PC-3 (cell line): ENCODE results near the gene MMP24OS. TPM values are rescaled to one million over a fixed set of nuclear protein-coding genes. Genes with fewer than 3 reads are reported as not detected.

Source experiments
- ATAC-seq: fragments of 200-7000 bp; cut with Tn5 transposase; 2 replicates; pipeline ENCODE4 v1.9.1; 2020; ENCODE audit warnings: mild to moderate bottlenecking, moderate library complexity
- BruUV-seq: library from RNA; stranded (reverse); fragments of 400-500 nt; replicated peaks from 2 replicates; lab custom pipeline; 2021; lab: Mats Ljungman, UMichigan
- CTCF ChIA-PET: fragments of 300-600 bp; sonication (Branson Sonifier 250); formaldehyde crosslinking; loops from one replicate; lab custom pipeline; 2022; ENCODE audit warnings: antibody characterized with exemption; lab: Charles Lee
- POLR2A ChIA-PET: fragments of 300-600 bp; sonication (Branson Sonifier 250); formaldehyde crosslinking; loops from one replicate; lab custom pipeline; 2022; ENCODE audit warnings: antibody characterized with exemption; ENCODE audit not compliant: unreplicated experiment; lab: Charles Lee
- DNase-seq: peaks from one replicate; pipeline ENCODE4 v3.0.0-alpha.2; 2015
- H2AFZ ChIP-seq: fragments of 300-600 bp; sonication (generic); 2 replicates; pipeline ENCODE4 v1.6.0; 2016; ENCODE audit warnings: antibody characterized with exemption, low read length
- H3F3A ChIP-seq: fragments of 300-600 bp; sonication (generic); one replicate; pipeline ENCODE4 v1.6.0; 2017; ENCODE audit warnings: antibody characterized with exemption, low read length, control low read depth, mild to moderate bottlenecking; ENCODE audit not compliant: unreplicated experiment
- H3K27ac ChIP-seq: fragments of 300-600 bp; sonication (generic); 2 replicates; pipeline ENCODE4 v1.5.1; 2016; ENCODE audit warnings: mild to moderate bottlenecking, low read length
- H3K27me3 ChIP-seq: fragments of 300-600 bp; sonication (generic); 2 replicates; pipeline ENCODE4 v1.6.1; 2016; ENCODE audit warnings: low read length, mixed read lengths
- H3K36me3 ChIP-seq: fragments of 300-600 bp; sonication (generic); 2 replicates; pipeline ENCODE4 v1.6.1; 2016; ENCODE audit warnings: low read depth, mixed run types, low read length, mixed read lengths
- H3K4me1 ChIP-seq: fragments of 300-600 bp; sonication (generic); 2 replicates; pipeline ENCODE4 v1.5.1; 2016; ENCODE audit warnings: low read length; ENCODE audit not compliant: insufficient read depth
- H3K4me2 ChIP-seq: fragments of 300-600 bp; sonication (generic); 2 replicates; pipeline ENCODE4 v1.6.0; 2016; ENCODE audit warnings: low read length
- H3K4me3 ChIP-seq: fragments of 300-600 bp; sonication (generic); 2 replicates; pipeline ENCODE4 v1.5.1; 2016; ENCODE audit warnings: mild to moderate bottlenecking, low read length, mixed read lengths
- H3K79me2 ChIP-seq: fragments of 300-600 bp; sonication (generic); 2 replicates; pipeline ENCODE4 v1.6.1; 2017; ENCODE audit warnings: low read length, mixed read lengths
- H3K9ac ChIP-seq: fragments of 300-600 bp; sonication (generic); 2 replicates; pipeline ENCODE4 v1.6.0; 2016; ENCODE audit warnings: mild to moderate bottlenecking, low read length
- H3K9me2 ChIP-seq: fragments of 300-600 bp; sonication (generic); replicated peaks from 2 replicates; pipeline ENCODE4 v1.6.1; 2016; ENCODE audit warnings: mixed run types, low read length, mixed read lengths
- H3K9me3 ChIP-seq: fragments of 300-600 bp; sonication (generic); 2 replicates; pipeline ENCODE4 v1.6.1; 2016; ENCODE audit warnings: low read length, mixed read lengths
- H4K20me1 ChIP-seq: fragments of 300-600 bp; sonication (generic); 2 replicates; pipeline ENCODE4 v1.6.1; 2016; ENCODE audit warnings: low read length, mixed read lengths
- EZH2 ChIP-seq: fragments of 300-600 bp; sonication (generic); IDR thresholded peaks from one replicate; pipeline ENCODE4 v1.6.1; 2017; ENCODE audit warnings: antibody characterized with exemption, mild to moderate bottlenecking, low read length; ENCODE audit not compliant: unreplicated experiment
- EZH2phosphoT487 ChIP-seq: fragments of 300-600 bp; sonication (generic); IDR thresholded peaks from 2 replicates; pipeline ENCODE4 v1.6.1; 2018; ENCODE audit warnings: mild to moderate bottlenecking, antibody characterized with exemption, low read length, borderline replicate concordance
- intact Hi-C: fragments of 100-400 bp; cut with micrococcal nuclease; formaldehyde crosslinking; loops from 2 replicates; pipeline ENCODE4 v1.9.0; 2023
- total RNA-seq: library from RNA; depleted of rRNA; stranded (reverse); fragments of >200 nt; gene quantifications from 2 replicates; pipeline ENCODE4 v1.2.3, GENCODE V29; 2014
- TF ChIP-seq, protein P1 (sequence below): fragments of 300-600 bp; sonication (generic); conservative IDR thresholded peaks from 2 replicates; pipeline ENCODE4 v1.5.1; 2017; ENCODE audit warnings: antibody characterized with exemption, low read depth, mild to moderate bottlenecking, low read length

Gene MMP24OS
- total RNA-seq, 1 experiment from 2014 or later: 19.5 TPM

DNA sequence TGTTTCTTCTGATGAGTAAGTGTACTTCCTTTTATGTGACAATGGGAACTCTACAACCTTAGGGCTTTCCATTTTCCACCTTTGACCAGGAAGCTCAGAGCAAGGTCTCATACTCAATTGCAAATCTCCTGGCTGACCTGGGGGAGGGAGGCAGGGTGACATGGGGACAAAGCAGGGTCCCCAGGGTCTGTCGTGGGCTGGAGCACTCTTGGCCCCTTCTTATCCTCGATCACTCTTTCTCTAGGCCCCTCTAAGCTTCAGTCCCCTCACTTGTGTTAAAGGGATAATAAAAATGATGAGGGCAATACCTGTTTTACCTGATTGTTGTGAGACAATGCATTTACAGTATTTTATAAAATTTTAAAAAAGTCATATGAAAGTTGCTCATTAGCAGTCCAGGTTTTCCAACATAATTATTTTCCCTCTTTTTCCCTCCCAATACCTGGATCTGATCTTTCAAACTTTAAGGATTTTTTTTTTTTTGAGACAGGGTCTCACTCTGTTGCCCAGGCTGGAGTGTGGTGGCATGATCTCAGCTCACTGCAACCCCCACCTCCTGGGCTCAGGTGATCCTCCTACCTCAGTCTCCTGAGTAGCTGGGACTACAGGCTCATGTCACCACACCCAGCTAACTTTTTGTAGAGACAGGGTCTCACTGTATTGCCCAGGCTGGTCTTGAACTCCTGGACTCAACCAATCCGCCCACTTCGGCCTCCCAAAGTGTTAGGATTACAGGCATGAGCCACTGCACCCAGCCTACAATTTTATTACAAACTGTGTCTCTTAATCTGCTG lies 22.7 kb upstream of the MMP24OS start:
- ATAC-seq: no peak
- no peak for DNase-seq
- no peaks in the 10 kb centered on the region for H3K9me2 ChIP-seq
- intact Hi-C loops: no loop called here
- no peaks in the 10 kb centered on the region for H3K27me3 ChIP-seq
- H3K4me2 ChIP-seq: no peak overlapping the region
- H2AFZ ChIP-seq: no peak overlapping the region
- no peaks in the 10 kb centered on the region for H3F3A ChIP-seq
- peaks cover 53% of the 10 kb centered on the region for H3K4me1 ChIP-seq
- H3K9me3 ChIP-seq: no peaks in the 10 kb centered on the region
- POLR2A ChIA-PET: no interaction called here
- H4K20me1 ChIP-seq: no peaks in the 10 kb centered on the region
- TF ChIP-seq EZH2phosphoT487 (no peak), EZH2 (no peak)
- TF ChIP-seq, protein P1, sequence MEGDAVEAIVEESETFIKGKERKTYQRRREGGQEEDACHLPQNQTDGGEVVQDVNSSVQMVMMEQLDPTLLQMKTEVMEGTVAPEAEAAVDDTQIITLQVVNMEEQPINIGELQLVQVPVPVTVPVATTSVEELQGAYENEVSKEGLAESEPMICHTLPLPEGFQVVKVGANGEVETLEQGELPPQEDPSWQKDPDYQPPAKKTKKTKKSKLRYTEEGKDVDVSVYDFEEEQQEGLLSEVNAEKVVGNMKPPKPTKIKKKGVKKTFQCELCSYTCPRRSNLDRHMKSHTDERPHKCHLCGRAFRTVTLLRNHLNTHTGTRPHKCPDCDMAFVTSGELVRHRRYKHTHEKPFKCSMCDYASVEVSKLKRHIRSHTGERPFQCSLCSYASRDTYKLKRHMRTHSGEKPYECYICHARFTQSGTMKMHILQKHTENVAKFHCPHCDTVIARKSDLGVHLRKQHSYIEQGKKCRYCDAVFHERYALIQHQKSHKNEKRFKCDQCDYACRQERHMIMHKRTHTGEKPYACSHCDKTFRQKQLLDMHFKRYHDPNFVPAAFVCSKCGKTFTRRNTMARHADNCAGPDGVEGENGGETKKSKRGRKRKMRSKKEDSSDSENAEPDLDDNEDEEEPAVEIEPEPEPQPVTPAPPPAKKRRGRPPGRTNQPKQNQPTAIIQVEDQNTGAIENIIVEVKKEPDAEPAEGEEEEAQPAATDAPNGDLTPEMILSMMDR: no peak
- H3K79me2 ChIP-seq: 0 out of 2 replicates have a peak, but pooled peaks cover 7% of the 10 kb centered on the region
- CTCF ChIA-PET: no interaction called here
- no peak overlapping the region for H3K27ac ChIP-seq
- H3K9ac ChIP-seq: no peak overlapping the region
- H3K4me3 ChIP-seq: no peak overlapping the region
- BruUV-seq: no TSS peak
- no peaks in the 10 kb centered on the region for H3K36me3 ChIP-seq

DNA sequence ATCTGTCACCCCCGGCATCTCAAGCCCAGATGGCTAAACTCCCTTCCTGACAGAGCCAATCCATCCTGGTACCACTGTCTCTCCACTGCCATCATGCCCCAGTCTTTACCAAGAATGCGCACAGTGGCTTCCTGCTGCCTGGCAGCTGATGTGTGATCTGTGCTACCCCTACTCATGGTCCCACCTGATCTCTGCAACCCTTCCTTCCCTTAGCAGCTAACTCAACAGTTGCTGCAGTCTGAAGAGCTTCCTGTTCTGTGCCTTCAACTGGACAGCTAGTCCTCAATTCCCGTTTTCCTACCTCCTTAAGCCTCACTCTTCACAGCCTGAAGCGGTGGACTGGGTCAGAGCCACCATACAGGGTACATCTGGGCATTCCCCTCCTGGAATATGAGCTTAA lies 21.9 kb upstream of the MMP24OS start:
- CTCF ChIA-PET: no interaction called here
- intact Hi-C loops: no loop called here
- no peaks in the 10 kb centered on the region for H3K36me3 ChIP-seq

More for the DNA sequence above, 21.9 kb upstream of the MMP24OS start:
- Histone ChIP-seq H3K79me2 (0 out of 2 replicates have a peak, but pooled peaks cover 5% of the 10 kb centered on the region), H3F3A (no peaks in the 10 kb centered on the region), H3K4me1 (peaks cover 45% of the 10 kb centered on the region), H3K27ac (no peak overlapping the region), H3K27me3 (no peaks in the 10 kb centered on the region), H4K20me1 (no peaks in the 10 kb centered on the region), H3K9me2 (no peaks in the 10 kb centered on the region), H3K9me3 (no peaks in the 10 kb centered on the region), H2AFZ (no peak overlapping the region), H3K9ac (no peak overlapping the region), H3K4me2 (no peak overlapping the region), H3K4me3 (no peak overlapping the region)
- no peak for DNase-seq
- POLR2A ChIA-PET: no interaction called here
- TF ChIP-seq, protein P1: no peak
- TF ChIP-seq EZH2: no peak
- TF ChIP-seq EZH2phosphoT487: no peak
- ATAC-seq: no peak
- no TSS peak for BruUV-seq
